HG03469 (cell line): Measurements from ENCODE around the gene TGM1.

ENCODE experiments used
- ATAC-seq: cut with Tn5 transposase; IDR thresholded peaks from one replicate; pipeline ENCODE4 v1.9.1; 2021; ENCODE audit warnings: mild to moderate bottlenecking, moderate library complexity, moderate number of reproducible peaks; ENCODE audit not compliant: unreplicated experiment

Gene TGM1

GRCh38 chr14:24262821-24263733 lies at the start of gene TGM1:
TGM1 (minus strand) TSS chr14:24263177; CDS start chr14:24262352, 825 bp downstream.
- no peak for ATAC-seq

DNA sequence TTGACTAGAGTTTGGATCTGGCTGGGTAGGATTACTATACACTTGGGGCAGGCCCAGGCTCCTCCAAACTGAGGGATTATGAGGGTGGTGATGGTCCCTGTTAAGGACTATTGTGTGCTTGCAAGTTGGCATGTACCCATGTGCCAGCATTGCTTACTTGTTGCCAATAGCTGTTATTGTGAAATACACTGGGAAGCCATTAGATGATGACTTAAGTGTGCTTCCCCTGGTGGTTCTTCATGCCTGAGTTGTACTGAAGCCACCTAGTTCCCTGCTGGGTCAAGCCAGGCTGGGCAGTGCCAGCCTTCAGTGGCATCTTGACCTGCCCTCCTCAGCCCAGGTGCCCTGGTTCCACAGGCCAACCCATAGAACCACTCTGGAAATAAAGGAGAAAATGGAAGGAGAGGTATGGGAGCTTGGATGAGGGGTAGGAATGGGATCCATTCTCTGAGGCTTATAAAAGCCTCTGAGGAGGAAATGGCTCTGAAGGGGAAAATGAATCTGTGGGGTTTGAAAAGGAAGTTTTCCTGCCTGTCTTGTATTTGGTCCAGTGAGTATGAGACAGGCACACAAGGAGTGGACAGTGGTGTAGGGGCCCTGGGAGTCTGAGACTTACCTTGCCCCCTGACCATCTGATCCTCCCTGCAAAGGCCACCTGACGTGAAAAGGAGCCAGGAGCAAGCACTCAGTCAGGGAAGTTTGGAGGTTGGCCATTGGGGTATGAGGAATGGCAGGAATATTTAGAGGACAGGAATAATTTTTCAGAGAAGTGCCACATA lies 49.0 kb upstream of the TGM1 start:
- no peak for ATAC-seq

DNA sequence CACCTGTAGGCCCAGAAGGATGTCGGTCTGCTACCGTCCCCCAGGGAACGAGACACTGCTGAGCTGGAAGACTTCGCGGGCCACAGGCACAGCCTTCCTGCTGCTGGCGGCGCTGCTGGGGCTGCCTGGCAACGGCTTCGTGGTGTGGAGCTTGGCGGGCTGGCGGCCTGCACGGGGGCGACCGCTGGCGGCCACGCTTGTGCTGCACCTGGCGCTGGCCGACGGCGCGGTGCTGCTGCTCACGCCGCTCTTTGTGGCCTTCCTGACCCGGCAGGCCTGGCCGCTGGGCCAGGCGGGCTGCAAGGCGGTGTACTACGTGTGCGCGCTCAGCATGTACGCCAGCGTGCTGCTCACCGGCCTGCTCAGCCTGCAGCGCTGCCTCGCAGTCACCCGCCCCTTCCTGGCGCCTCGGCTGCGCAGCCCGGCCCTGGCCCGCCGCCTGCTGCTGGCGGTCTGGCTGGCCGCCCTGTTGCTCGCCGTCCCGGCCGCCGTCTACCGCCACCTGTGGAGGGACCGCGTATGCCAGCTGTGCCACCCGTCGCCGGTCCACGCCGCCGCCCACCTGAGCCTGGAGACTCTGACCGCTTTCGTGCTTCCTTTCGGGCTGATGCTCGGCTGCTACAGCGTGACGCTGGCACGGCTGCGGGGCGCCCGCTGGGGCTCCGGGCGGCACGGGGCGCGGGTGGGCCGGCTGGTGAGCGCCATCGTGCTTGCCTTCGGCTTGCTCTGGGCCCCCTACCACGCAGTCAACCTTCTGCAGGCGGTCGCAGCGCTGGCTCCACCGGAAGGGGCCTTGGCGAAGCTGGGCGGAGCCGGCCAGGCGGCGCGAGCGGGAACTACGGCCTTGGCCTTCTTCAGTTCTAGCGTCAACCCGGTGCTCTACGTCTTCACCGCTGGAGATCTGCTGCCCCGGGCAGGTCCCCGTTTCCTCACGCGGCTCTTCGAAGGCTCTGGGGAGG lies 47.9 kb upstream of the TGM1 start, which contains the start of gene LTB4R:
TSS of gene LTB4R (plus strand) at position 857 of the 959 bp plus-strand sequence. CDS start 4,150 bp downstream, outside the sequence.
- peak; percentile 65 for ATAC-seq

DNA sequence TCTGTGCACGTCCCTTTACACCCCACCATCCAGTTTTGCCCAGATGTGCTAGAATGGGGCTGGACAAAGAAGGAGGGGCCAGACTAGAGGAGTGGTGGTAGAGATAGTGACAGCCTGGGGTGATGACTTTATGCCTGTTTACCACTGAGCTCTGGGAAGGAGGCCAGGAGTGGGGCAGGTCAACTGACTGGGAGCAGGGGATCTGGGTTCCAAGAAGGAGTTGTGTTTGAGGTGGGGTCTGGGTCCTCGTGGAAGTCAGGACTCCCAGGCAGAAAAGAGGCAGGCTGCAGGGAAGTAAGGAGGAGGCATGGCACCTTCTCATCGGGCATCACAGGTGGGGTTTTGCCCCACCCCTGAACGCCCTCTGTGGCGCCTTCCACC lies 47.3 kb upstream of the TGM1 start:
- ATAC-seq = no peak

- no peak for ATAC-seq
Observed at GRCh38 chr14:24309538-24310264, 46.7 kb upstream of the TGM1 start, which contains the start of gene LTB4R2. LTB4R2 (plus strand) TSS chr14:24310140; CDS start chr14:24310665, 525 bp downstream.

- ATAC-seq = no peak
Observed at GRCh38 chr14:24308342-24309124, 45.6 kb upstream of the TGM1 start.

- ATAC-seq = no peak
Observed at GRCh38 chr14:24307575-24308341, 44.8 kb upstream of the TGM1 start, which contains the start of gene CIDEB. CIDEB (minus strand) TSS chr14:24307977; CDS start chr14:24307858, 119 bp downstream.

DNA sequence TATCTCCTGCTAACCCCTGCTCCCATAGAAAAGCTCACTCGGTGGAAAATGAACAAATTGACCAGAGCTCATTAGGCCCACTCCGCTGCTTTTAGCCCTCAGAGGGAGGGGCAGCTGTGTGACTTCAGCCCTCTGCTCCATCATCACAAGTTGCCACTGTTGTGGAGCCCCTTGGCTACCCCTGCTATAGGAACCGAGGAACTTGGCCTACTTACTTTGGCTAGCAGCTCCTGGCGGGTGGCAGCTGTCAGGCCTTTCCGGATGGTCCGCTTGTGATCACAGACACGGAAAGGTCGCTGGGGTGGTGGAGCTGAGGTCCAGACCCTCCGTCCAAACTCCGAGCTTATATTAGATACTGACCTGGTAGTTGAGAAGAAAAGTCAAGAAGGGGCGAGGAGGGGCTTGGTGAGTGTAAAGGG lies 44.2 kb upstream of the TGM1 start:
- ATAC-seq = no peak

DNA sequence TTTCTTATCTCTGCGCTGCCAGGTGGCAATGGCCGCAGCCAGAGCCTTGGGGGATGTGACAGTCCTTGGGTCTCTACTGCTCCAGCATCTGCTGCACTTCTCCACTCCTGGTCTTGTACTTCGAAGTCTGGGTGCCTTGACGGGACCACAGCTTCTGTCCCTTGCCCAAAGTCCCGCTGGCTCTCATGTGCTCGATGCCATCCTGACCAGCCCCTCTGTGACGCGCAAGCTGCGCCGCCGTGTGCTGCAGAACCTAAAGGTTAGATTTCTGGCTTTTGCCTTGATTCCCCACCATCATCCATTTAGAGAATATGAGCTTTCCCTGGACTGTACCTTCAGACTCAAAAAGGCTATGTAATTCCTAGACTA lies 41.0 kb upstream of the TGM1 start:
- no peak for ATAC-seq

GRCh38 chr14:24300326-24300980 lies 37.5 kb upstream of the TGM1 start:
- no peak for ATAC-seq

GRCh38 chr14:24299255-24300191 lies 36.5 kb upstream of the TGM1 start, which contains the start of the genes DHRS1 and NOP9:
DHRS1 (minus strand) TSS chr14:24299780; CDS start chr14:24299106, 674 bp downstream.
NOP9 (plus strand) TSS chr14:24299850; CDS start chr14:24299955, 105 bp downstream.
- peak; percentile 45 for ATAC-seq

GRCh38 chr14:24298892-24299254 lies 35.9 kb upstream of the TGM1 start:
- no peak for ATAC-seq

- peak; percentile 8 for ATAC-seq
Observed at GRCh38 chr14:24297190-24297964, 34.4 kb upstream of the TGM1 start.

DNA sequence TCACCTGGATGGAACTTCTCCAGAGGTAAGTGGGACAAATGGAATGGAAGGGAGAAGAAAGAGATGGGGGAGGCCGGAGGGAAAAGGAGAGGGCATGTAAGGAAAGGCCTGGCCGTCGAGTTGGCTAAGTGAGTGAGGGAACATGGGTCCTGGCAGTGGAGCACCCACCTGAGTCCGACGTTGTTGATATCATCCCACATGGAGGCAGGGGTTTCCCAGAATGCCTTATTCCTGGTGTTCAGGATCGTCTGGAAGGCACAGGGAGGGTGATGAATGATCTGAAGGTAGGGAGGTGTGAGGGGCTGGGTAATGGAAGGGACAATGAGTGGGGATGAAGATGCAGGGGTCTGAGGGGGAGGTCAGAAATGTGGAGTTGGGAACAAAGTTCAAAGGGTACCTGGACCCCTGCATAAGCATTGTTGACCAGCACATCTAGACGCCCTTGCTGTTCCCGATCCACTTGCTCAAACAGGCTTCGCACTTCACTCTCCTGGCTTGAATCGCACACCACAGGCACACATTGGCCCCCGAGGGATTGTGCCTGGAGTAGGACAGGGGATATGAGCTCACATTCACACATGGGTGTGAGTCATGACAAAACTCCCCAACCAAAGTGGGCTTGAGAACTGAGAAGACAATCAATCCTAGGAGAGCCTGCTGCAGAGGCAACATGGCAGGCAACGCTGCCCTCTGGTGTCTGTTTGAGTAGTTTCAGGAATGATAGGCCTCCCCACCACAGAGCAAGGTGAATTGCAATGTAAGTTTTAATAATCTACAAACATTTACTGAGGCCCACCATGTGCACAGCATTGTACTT lies 33.6 kb upstream of the TGM1 start:
- peak; percentile 44 for ATAC-seq

GRCh38 chr14:24293525-24293924 lies 30.5 kb upstream of the TGM1 start:
- no peak for ATAC-seq
